HepG2 (cell line): ENCODE measurements around the gene MAN1A1. TPM values are rescaled to one million over a fixed set of nuclear protein-coding genes. Genes with fewer than 3 reads are reported as not detected.

Experiments
- ARNTL ChIP-seq: sonication (generic); formaldehyde crosslinking; IDR thresholded peaks from 2 replicates; pipeline ENCODE4 v1.4.0; 2020; ENCODE audit warnings: mild to moderate bottlenecking, missing genetic modification reagents
- ATF7 ChIP-seq, 2 experiments: fragments of 450-650 bp in 1 of 2; sonication (generic) in 1 of 2; formaldehyde crosslinking in 1 of 2; IDR thresholded peaks; 2 replicates each; pipeline versions ENCODE4 v1.4.0 to v1.6.1; 2016 to 2020; ENCODE audit warnings: antibody characterized with exemption in 1 of 2, mild to moderate bottlenecking in 1 of 2, missing genetic modification reagents in 1 of 2
- BATF2 ChIP-seq: sonication (generic); formaldehyde crosslinking; IDR thresholded peaks from 2 replicates; pipeline ENCODE4 v1.8.0; 2022; ENCODE audit warnings: mild to moderate bottlenecking, missing genetic modification reagents, moderate library complexity
- BCLAF1 ChIP-seq: fragments of 450-650 bp; IDR thresholded peaks from 2 replicates; pipeline ENCODE4 v1.6.1; 2017; ENCODE audit warnings: mild to moderate bottlenecking
- HNRNPH1 ChIP-seq: fragments of 200-400 bp; formaldehyde crosslinking; optimal IDR thresholded peaks from 2 replicates; pipeline ENCODE3; 2017; ENCODE audit warnings: mild to moderate bottlenecking, low read depth, low read length
- JUN ChIP-seq: sonication (generic); formaldehyde crosslinking; IDR thresholded peaks from 2 replicates; pipeline ENCODE4 v1.4.0; 2020; ENCODE audit warnings: mild to moderate bottlenecking, missing genetic modification reagents
- MEF2D ChIP-seq: sonication (generic); formaldehyde crosslinking; IDR thresholded peaks from 2 replicates; pipeline ENCODE4 v1.5.1; 2020; ENCODE audit warnings: mild to moderate bottlenecking, missing genetic modification reagents
- PPARG ChIP-seq: conservative IDR thresholded peaks from 2 replicates; pipeline ENCODE4 v1.6.1; 2016; ENCODE audit warnings: missing biosample characterization, missing genetic modification reagents
- SP140L ChIP-seq: sonication (generic); formaldehyde crosslinking; IDR thresholded peaks from 2 replicates; pipeline ENCODE4 v1.4.0; 2020; ENCODE audit warnings: missing genetic modification reagents, borderline replicate concordance
- TIGD3 ChIP-seq: sonication (generic); formaldehyde crosslinking; IDR thresholded peaks from 2 replicates; pipeline ENCODE4 v1.5.1; 2020; ENCODE audit warnings: mild to moderate bottlenecking, missing genetic modification reagents, borderline replicate concordance
- ZBTB21 ChIP-seq: sonication (generic); formaldehyde crosslinking; IDR thresholded peaks from 2 replicates; pipeline ENCODE4 v1.4.0; 2020; ENCODE audit warnings: missing genetic modification reagents
- ZNF512B ChIP-seq: sonication (generic); formaldehyde crosslinking; IDR thresholded peaks from 2 replicates; pipeline ENCODE4 v1.5.1; 2020; ENCODE audit warnings: missing genetic modification reagents, mild to moderate bottlenecking, borderline replicate concordance
- ZNF605 ChIP-seq: sonication (generic); formaldehyde crosslinking; IDR thresholded peaks from 2 replicates; pipeline ENCODE4 v1.8.0; 2022; ENCODE audit warnings: mild to moderate bottlenecking, missing genetic modification reagents
- ZNF704 ChIP-seq: sonication (generic); formaldehyde crosslinking; IDR thresholded peaks from 2 replicates; pipeline ENCODE4 v1.8.1; 2023; ENCODE audit warnings: mild to moderate bottlenecking, inconsistent platforms, moderate library complexity, missing genetic modification reagents, borderline replicate concordance
- ZNF746 ChIP-seq: sonication (generic); formaldehyde crosslinking; IDR thresholded peaks from 2 replicates; pipeline ENCODE4 v1.8.0; 2022; ENCODE audit warnings: mild to moderate bottlenecking, missing genetic modification reagents
- polyA plus RNA-seq, 8 experiments: library from polyadenylated mRNA; depleted of rRNA in 3 of 8; stranded (reverse) in 7 of 8; unstranded in 1 of 8; fragments of >200 nt; fragmentation: Illumina TruSeq in 4 of 8; extraction: Trizol in 4 of 8; gene quantifications; 2 replicates each; pipeline versions ENCODE4 v1.2.1 to v1.2.3, GENCODE V29; 2011 to 2016; ENCODE audit warnings: low read depth in 4 of 8, missing spikeins in 1 of 8, mixed read lengths in 1 of 8; ENCODE audit not compliant: insufficient read depth in 1 of 8
- total RNA-seq, 5 experiments: library from RNA; depleted of rRNA; stranded (reverse); fragments of >200 nt; fragmentation: Illumina TruSeq; extraction: Trizol; gene quantifications; 2 replicates each; pipeline ENCODE4 v1.2.3, GENCODE V29; 2016; ENCODE audit warnings: low read depth in 1 of 5

Gene MAN1A1
- total and polyA plus RNA-seq, 2 of the 13 experiments (the other 11 are each of a cell fraction or from before 2014, with no cell fraction given): 156 to 236 TPM

- peak; percentile 96 for TF ChIP-seq ZNF512B (CRISPR knock-in tag)
- peak; percentile 91; the same call in 1 of the 2 replicates for TF ChIP-seq SP140L (CRISPR knock-in tag)
- TF ChIP-seq ARNTL (CRISPR knock-in tag): peak; percentile 80; the same call in 1 of the 2 replicates
- TF ChIP-seq TIGD3 (CRISPR knock-in tag): peak; percentile 74; the same call in 1 of the 2 replicates
- peak; percentile 66; the same call in 1 of the 2 replicates for TF ChIP-seq JUN (CRISPR knock-in tag)
- peak; percentile 90 for TF ChIP-seq ZNF605 (CRISPR knock-in tag)
- no peak for TF ChIP-seq ZBTB21
- no peak for TF ChIP-seq HNRNPH1
- no peak for TF ChIP-seq ATF7 (IDR thresholded peaks at IDR 0.05)
- TF ChIP-seq ATF7 (CRISPR knock-in tag; IDR thresholded peaks at IDR 0.05): no peak
- TF ChIP-seq BATF2 (CRISPR knock-in tag): peak; percentile 98
- TF ChIP-seq MEF2D (CRISPR knock-in tag): 0 out of 2 replicates have a peak, but pooled peaks have one; percentile 34
- TF ChIP-seq BCLAF1: no peak
- TF ChIP-seq ZNF704 (CRISPR knock-in tag): no peak
- peak; percentile 87; the same call in 1 of the 2 replicates for TF ChIP-seq ZNF746 (CRISPR knock-in tag)
- peak; percentile 43; the same call in 1 of the 2 replicates for TF ChIP-seq PPARG (CRISPR knock-in tag)
Observed at GRCh38 chr6:119349361-119350201, at the start of gene MAN1A1 (continued).
